GM19239 (cell line): ENCODE measurements around the gene CPLANE1.
"Not testable (repeated sequence)": the region's sequence is repeated elsewhere in the genome, so short reads cannot be mapped to it uniquely, and the experiment has no call there.

Experiments
- DNase-seq: peaks from one replicate; pipeline ENCODE4 v3.0.0; 2011; ENCODE audit warnings: low spot score; ENCODE audit not compliant: insufficient read length
- FAIRE-seq: peaks from 2 replicates; lab custom pipeline; 2011; peaks lifted over from hg19 to GRCh38; lab: Jason Lieb, UNC

Gene CPLANE1

DNA sequence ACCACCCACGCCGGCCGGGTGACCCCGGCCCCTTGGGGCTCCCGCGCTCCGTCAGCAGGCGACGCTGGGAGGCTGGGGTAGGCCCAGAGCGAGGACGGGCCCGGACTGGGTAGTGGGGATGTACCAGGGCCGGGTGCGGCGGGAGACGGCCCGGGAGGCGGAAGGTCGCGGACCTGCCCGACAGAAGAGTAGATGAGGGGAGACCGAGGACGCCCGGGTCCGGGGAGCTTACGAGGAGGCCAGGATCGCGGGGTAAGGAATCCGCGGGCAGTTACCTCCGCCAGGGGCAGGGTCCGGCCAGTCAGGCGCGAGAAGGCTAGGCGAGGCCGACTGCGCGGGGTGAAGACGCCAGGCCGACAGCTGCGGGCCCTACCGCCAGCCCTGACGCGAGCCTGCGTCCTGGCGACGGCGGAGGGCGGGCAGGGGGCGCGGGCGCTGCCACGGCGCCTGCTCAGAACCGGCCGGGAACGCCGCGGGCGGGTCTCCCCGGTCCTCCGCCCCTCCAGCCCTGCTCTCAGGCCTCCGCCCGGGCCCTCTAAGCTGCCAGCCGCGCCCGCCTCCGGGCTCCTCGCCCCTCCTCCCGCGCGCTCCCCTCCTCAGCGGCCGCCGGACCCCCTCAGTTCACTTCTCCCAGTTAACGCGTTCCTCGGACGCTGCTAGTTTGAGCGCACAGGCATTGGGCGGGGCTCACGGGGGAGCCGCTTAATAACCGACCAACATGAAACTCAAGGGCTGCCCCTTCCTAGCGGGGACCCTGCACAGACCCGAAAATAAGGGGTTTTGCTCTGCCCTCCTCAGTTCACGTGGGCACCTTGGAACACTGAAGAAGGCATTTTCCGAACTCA, at the start of gene CPLANE1:
Gene CPLANE1 (minus strand): TSS at position 407 of the 845 bp plus-strand sequence. CDS start 1,678 bp downstream, outside the sequence.
- no peak for FAIRE-seq

GRCh38 chr5:37296313-37296712, 47.1 kb upstream of the CPLANE1 start:
- DNase-seq, FAIRE-seq: not testable (repeated sequence)

More for the DNA sequence above, at the start of gene CPLANE1:
- DNase-seq: peak; percentile 50

DNA sequence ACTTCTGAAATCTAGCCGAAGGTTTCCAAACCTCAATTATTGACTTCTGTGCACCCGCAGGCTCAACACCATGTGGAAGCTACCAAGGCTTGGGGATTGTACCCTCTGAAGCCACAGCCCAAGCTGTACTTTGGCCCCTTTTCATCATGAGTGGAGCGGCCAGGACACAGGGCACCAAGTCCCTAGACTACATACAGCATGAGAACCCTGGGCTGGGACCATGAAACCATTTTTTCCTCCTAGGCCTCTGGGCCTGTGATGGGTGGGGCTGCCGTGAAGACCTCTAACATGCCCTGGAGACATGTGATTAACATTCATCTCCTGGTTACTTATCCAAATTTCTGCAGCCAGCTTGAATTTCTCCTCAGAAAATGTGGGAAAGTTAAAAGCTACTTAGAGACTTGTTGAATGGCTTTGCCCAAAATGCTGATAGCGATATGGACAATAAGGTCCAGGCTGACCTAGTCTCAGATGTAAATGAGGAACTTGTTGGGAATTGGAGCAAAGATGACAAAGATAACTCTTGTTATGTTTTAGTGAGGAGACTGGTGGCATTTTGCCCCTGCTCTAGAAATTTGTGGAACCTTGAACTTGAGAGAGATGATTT, 34.1 kb upstream of the CPLANE1 start:
- DNase-seq (no peak), FAIRE-seq (no peak)

DNA sequence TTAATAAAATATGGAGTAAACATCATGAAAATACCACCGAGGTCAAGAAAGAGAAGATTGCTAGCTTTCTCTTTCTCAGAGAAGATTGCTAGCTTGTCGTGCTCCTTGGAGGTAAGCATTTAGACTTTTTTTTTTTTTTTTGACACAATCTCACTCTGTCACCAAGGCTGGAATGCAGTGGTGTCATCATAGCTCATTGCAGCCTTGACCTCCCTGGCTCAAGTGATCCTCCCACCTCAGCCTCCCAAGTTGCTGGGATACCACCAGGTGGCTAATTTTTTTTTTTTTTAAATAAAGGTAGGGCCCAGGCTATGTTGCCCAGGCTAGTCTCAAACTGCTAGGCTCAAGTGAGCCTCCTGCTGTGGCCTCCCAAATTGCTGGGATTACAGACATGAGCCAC, 26.3 kb upstream of the CPLANE1 start:
- DNase-seq (no peak), FAIRE-seq (no peak)

DNA sequence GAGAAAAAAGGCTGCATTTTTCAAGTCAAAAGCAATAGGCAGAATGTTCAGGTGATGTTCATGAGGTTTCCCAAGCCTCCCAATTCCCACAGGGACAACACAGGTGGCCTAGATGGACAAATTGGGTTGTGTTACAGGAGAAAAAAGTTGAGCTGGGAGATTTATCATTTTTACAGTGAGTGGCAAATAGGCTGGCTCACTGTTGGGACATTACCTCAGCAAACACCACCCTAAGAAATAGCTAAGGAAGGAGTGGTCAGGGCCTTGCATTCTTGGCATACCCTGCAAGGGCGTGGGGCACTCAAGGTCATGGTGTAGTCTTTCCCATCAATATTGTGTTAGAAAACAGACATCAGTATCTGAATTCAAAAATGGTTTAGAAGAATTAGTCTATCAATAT, 23.3 kb upstream of the CPLANE1 start:
- no peak for FAIRE-seq
- DNase-seq: no peak

DNA sequence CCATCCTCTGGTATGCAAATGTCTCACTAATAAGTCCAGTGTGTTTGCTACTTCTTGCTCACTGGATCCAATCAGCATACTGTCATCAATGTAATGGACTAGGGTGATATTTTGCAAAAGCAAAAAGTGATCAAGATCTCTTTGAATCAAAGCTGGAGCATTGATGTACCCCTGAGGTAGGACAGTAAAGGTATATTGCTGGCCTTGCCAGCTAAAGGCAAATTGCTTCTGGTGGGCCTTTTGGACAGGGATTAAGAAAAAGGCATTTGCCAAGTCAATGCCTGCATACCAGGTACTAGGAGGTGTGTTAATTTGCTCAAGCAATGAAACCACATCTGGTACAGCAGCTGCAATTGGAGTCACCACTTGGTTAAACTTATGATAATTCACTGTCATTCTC, 18.9 kb upstream of the CPLANE1 start:
- DNase-seq, FAIRE-seq: not testable (repeated sequence)

DNA sequence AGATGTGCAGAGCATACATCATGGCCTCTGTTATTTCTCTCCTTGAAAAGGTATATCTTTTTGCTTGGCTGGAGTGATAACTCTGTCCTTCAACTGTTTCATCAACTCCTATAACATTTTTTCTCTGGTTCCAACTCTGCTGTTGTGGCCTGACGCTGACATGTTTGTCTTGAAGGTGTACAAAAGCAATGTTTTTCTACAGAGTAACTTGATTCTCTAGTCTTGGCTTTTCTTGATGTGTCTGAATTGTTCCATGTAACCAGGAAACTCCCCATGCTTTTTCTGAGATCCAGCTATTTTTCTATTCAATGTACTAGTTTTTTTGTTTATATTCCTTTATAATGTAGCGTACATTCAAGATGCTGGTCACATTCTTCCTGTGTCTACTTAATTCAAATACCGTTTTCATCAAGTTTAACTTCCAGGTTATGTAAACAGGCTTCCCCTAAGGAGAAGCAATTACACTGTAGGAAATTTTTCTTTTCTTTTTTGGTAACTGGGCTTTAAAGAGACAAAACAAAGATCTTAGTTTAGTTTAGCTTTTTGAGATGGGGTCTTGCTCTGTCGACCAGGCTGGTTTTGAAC, 6.7 kb upstream of the CPLANE1 start:
- FAIRE-seq (no peak), DNase-seq (no peak)

GRCh38 chr5:37254581-37254980, 5.4 kb upstream of the CPLANE1 start:
- DNase-seq (no peak), FAIRE-seq (no peak)

GRCh38 chr5:37251665-37252064, 2.5 kb upstream of the CPLANE1 start:
- no peak for DNase-seq
- FAIRE-seq: no peak

DNA sequence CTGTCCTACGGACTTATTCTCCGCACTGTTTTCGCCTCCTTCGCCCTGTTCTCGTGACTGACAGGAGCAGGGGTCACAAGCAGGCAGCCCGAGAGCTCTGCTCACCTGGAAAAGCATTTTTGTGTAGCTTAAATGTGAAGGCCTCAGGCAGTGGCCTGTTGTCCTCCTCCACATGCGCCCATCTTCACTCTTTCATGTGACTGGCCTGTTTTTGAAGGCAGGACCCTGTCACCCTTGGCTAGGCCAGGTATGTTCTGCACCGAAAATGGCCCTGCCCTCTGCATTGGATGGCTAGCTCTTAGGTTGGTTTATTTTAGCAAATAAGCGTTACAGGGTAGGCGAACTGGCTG, 614 bp upstream of the CPLANE1 start:
- FAIRE-seq (no peak), DNase-seq (no peak)

GRCh38 chr5:37248421-37248969, 681 bp downstream of the CPLANE1 start:
- FAIRE-seq (no peak), DNase-seq (no peak)

DNA sequence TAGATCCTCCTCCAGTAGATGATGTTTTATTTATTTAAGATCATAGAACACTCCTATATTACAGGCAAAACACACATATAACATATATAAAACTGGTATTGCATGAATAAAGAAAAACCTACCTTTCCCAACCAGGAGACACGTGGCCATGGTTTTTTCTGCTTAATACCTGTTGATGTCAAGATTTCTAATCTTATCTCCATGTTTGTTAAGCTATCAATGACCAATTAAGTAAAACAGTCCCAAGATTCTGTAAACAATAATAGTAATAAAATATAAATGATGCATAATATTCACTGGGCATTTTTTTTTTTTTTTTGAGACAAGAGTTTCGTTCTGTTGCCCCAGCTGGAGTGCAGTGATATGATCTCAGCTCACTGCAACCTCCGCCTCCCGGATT, 1.7 kb downstream of the CPLANE1 start:
- FAIRE-seq (no peak), DNase-seq (no peak)

DNA sequence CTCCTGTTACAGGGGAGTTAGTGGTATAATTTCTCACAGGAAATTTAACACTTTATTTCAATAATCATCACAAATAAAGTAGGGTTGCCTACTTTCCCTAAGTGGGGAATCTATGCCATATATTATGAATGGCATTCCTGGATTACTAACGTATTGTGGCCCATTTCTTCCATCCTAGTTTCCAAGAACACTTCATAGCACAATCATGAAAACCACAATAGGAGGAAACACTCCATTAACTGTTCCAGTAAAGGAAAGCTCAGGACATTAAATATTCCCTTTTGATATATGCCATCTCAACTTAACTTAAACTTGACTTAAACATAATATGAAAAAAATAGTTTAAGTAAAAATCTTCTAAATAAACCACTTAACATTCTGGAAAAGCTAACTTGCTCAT, 2.1 kb downstream of the CPLANE1 start:
- FAIRE-seq (no peak), DNase-seq (no peak)

- FAIRE-seq (no peak), DNase-seq (no peak)
These were observed 14.9 kb downstream of the CPLANE1 start for GRCh38 chr5:37234288-37234687.

GRCh38 chr5:37226377-37226776, 22.8 kb downstream of the CPLANE1 start:
- DNase-seq: no peak
- peak; percentile 8 for FAIRE-seq

- FAIRE-seq (no peak), DNase-seq (no peak)
These were observed 27.0 kb downstream of the CPLANE1 start for GRCh38 chr5:37222181-37222580.

DNA sequence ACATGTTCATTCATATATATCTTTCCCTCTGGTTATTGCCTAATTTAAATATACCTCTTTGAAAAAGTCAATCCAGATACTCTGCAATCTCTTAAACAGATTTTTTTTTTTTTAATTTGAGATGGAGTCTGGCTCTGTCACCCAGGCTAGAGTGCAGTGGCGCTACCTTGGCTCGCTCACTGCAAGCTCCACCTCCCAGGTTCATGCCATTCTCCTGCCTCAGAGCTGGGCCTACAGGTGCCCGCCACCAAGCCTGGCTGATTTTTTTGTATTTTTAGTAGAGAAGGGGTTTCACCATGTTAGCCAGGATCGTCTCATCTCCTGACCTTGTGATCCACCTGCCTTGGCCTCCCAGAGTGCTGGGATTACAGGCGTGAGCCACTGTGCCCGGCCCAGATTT, 28.8 kb downstream of the CPLANE1 start:
- not testable (repeated sequence) for FAIRE-seq, DNase-seq

DNA sequence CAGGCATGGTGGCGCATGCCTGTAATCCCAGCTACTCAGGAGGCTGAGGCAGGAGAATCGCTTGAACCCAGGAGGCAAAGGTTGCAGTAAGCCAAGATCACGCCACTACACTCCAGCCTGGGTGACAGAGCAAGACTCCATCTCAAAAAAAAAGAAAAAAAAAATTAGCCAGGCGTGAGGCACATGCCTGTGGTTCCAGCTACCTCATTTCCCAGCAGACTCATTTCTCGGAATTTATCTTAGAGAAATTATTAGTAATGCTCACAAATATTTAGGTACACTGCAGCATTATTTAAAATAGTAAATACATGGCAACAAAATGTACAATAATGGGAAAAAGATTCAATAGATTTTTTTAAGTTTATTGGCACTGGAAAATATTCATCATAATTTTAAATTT, 29.8 kb downstream of the CPLANE1 start:
- FAIRE-seq, DNase-seq: not testable (repeated sequence)

DNA sequence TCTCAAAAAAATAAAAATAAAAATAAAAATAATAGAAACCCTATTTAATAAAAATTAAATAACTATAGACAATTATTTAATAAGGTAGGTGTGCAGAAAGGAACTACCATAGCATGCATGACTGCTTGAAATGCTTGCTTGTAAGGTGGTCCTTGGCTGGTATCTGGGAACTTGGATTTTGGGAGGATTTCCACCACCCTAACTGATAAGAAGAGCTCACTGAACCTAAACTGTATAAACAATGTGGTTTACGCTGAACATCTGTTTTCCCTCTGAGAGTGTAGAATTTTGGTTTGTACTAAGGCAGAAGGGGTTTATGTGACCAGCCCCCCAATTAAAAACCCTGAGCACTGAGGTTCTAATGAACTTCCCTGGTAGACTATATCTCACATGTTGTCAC, 31.2 kb downstream of the CPLANE1 start:
- DNase-seq (no peak), FAIRE-seq (no peak)

- peak; percentile 56 for FAIRE-seq
- no peak for DNase-seq
These were observed 34.6 kb downstream of the CPLANE1 start for GRCh38 chr5:37214550-37214949.

DNA sequence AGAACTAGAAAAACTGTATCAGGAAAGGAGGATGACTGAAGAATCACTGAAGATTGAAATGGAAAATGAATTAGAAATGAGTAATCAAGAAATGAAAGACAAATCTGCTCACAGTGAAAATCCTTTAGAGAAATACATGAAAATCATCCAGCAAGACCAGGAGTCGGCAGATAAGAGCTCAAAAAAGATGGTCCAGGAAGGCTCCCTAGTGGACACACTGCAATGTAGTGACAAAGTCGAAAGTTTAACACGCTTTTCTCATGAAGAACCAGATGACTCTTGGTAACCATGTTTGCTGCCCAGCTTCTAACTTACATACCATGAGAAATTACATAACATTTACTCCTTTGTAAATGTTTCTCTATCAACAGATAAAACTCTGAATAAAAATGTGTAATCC, 37.1 kb downstream of the CPLANE1 start:
- no peak for FAIRE-seq
- no peak for DNase-seq
